HepG2 (cell line): ENCODE data around the gene PRXL2A. TPM values are rescaled to one million over a fixed set of nuclear protein-coding genes. Genes with fewer than 3 reads are reported as not detected.
A peak's percentile ranks its signal among the peaks of the same experiment; 100 is the strongest.

Experiments used
- ATF7-NPFF ChIP-seq: sonication (generic); formaldehyde crosslinking; IDR thresholded peaks from 2 replicates; pipeline ENCODE4 v1.8.1; 2023; ENCODE audit warnings: mild to moderate bottlenecking, low read depth, missing genetic modification reagents, moderate library complexity
- CTCF ChIP-seq: sonication (generic); formaldehyde crosslinking; IDR thresholded peaks from 2 replicates; pipeline ENCODE4 v1.5.0; 2020; ENCODE audit warnings: mild to moderate bottlenecking, missing genetic modification reagents, moderate library complexity
- GZF1 ChIP-seq: sonication (generic); formaldehyde crosslinking; IDR thresholded peaks from 2 replicates; pipeline ENCODE4 v1.5.1; 2020; ENCODE audit warnings: mild to moderate bottlenecking, missing genetic modification reagents
- HNF1B ChIP-seq: sonication (generic); formaldehyde crosslinking; IDR thresholded peaks from 2 replicates; pipeline ENCODE4 v1.5.1; 2020; ENCODE audit warnings: mild to moderate bottlenecking, moderate library complexity, missing genetic modification reagents
- MLLT10 ChIP-seq: sonication (generic); formaldehyde crosslinking; IDR thresholded peaks from 2 replicates; pipeline ENCODE4 v1.4.0; 2020; ENCODE audit warnings: missing genetic modification reagents
- POLR2G ChIP-seq: fragments of 200-400 bp; formaldehyde crosslinking; IDR thresholded peaks from 2 replicates; pipeline ENCODE4 v1.6.1; 2018; ENCODE audit warnings: mild to moderate bottlenecking, low read depth, low read length, moderate library complexity
- RBFOX2 ChIP-seq: fragments of 200-400 bp; formaldehyde crosslinking; IDR thresholded peaks from 2 replicates; pipeline ENCODE4 v1.6.1; 2017; ENCODE audit warnings: low read depth, mild to moderate bottlenecking, low read length
- SKI ChIP-seq: fragments of 450-650 bp; IDR thresholded peaks from one replicate; pipeline ENCODE4 v1.6.1; 2018; ENCODE audit warnings: mild to moderate bottlenecking; ENCODE audit not compliant: partially characterized antibody
- SNAPC2 ChIP-seq: sonication (generic); formaldehyde crosslinking; IDR thresholded peaks from 2 replicates; pipeline ENCODE4 v1.8.1; 2022; ENCODE audit warnings: mild to moderate bottlenecking, missing genetic modification reagents
- SRSF4 ChIP-seq: fragments of 200-400 bp; formaldehyde crosslinking; IDR thresholded peaks from one replicate; pipeline ENCODE4 v1.6.1; 2018; ENCODE audit warnings: mild to moderate bottlenecking, low read depth, low read length, moderate library complexity; ENCODE audit not compliant: poor library complexity, severe bottlenecking
- TBL1XR1 ChIP-seq: fragments of 150-350 bp; IDR thresholded peaks from 2 replicates; pipeline ENCODE4 v1.6.1; 2014; ENCODE audit warnings: borderline replicate concordance, low read length; ENCODE audit not compliant: partially characterized antibody
- TCF7 ChIP-seq: sonication (generic); IDR thresholded peaks from 2 replicates; pipeline ENCODE4 v1.6.1; 2016; ENCODE audit warnings: antibody characterized with exemption, low read depth
- TCF7L2 ChIP-seq: IDR thresholded peaks from 2 replicates; pipeline ENCODE4 v1.6.1; 2011; ENCODE audit warnings: mild to moderate bottlenecking, low read depth, low read length, moderate library complexity
- ZBTB14 ChIP-seq: sonication (generic); formaldehyde crosslinking; IDR thresholded peaks from 2 replicates; pipeline ENCODE4 v1.4.0; 2020; ENCODE audit warnings: missing genetic modification reagents
- ZBTB26 ChIP-seq: IDR thresholded peaks from 2 replicates; pipeline ENCODE4 v1.6.1; 2016; ENCODE audit warnings: missing compliant biosample characterization, missing genetic modification reagents, borderline replicate concordance
- ZFY ChIP-seq: sonication (generic); formaldehyde crosslinking; IDR thresholded peaks from 2 replicates; pipeline ENCODE4 v1.4.0; 2020; ENCODE audit warnings: missing genetic modification reagents
- ZNF12 ChIP-seq: sonication (generic); formaldehyde crosslinking; IDR thresholded peaks from 2 replicates; pipeline ENCODE4 v1.5.0; 2020; ENCODE audit warnings: missing genetic modification reagents
- ZNF17 ChIP-seq: sonication (generic); formaldehyde crosslinking; IDR thresholded peaks from 2 replicates; pipeline ENCODE4 v1.5.0; 2020; ENCODE audit warnings: mild to moderate bottlenecking, missing genetic modification reagents
- ZNF205 ChIP-seq: IDR thresholded peaks from 2 replicates; pipeline ENCODE4 v1.6.1; 2018; ENCODE audit warnings: missing biosample characterization, missing genetic modification reagents
- ZNF639 ChIP-seq: conservative IDR thresholded peaks from 2 replicates; pipeline ENCODE4 v1.6.1; 2018; ENCODE audit warnings: missing genetic modification reagents
- ZNF737 ChIP-seq: sonication (generic); formaldehyde crosslinking; IDR thresholded peaks from 2 replicates; pipeline ENCODE4 v1.5.0; 2020; ENCODE audit warnings: missing genetic modification reagents, mild to moderate bottlenecking, borderline replicate concordance
- ZNF883 ChIP-seq: sonication (generic); formaldehyde crosslinking; IDR thresholded peaks from 2 replicates; pipeline ENCODE4 v1.5.1; 2020; ENCODE audit warnings: mild to moderate bottlenecking, missing genetic modification reagents; ENCODE audit errors: not compliant biosample characterization
- polyA plus RNA-seq, 8 experiments: library from polyadenylated mRNA; depleted of rRNA in 3 of 8; stranded (reverse) in 7 of 8; unstranded in 1 of 8; fragments of >200 nt; fragmentation: Illumina TruSeq in 4 of 8; extraction: Trizol in 4 of 8; gene quantifications; 2 replicates each; pipeline versions ENCODE4 v1.2.1 to v1.2.3, GENCODE V29; 2011 to 2016; ENCODE audit warnings: low read depth in 4 of 8, missing spikeins in 1 of 8, mixed read lengths in 1 of 8; ENCODE audit not compliant: insufficient read depth in 1 of 8
- total RNA-seq, 5 experiments: library from RNA; depleted of rRNA; stranded (reverse); fragments of >200 nt; fragmentation: Illumina TruSeq; extraction: Trizol; gene quantifications; 2 replicates each; pipeline ENCODE4 v1.2.3, GENCODE V29; 2016; ENCODE audit warnings: low read depth in 1 of 5

PRXL2A gene
- total and polyA plus RNA-seq, 2 of the 13 experiments (the other 11 are each of a cell fraction or from before 2014, with no cell fraction given) = 43.9 to 79.9 TPM

- TF ChIP-seq MLLT10 (CRISPR knock-in tag) = no peak
- 0 out of 2 replicates have a peak, but pooled peaks have one; percentile 53 for TF ChIP-seq HNF1B
- TF ChIP-seq ZNF737 = no peak
- TF ChIP-seq ZNF639 (CRISPR knock-in tag) = peak; percentile 86
- peak; percentile 52; the same call in 1 of the 2 replicates for TF ChIP-seq GZF1 (CRISPR knock-in tag)
- TF ChIP-seq ZNF12 = no peak
- no peak for TF ChIP-seq SKI
- TF ChIP-seq POLR2G = peak; percentile 94
- no peak for TF ChIP-seq SRSF4
- TF ChIP-seq ZBTB26 (CRISPR knock-in tag) = no peak
- no peak for TF ChIP-seq ZNF17 (CRISPR knock-in tag)
- no peak for TF ChIP-seq TBL1XR1
- no peak for TF ChIP-seq ZNF883 (CRISPR knock-in tag)
- peak; percentile 90 for TF ChIP-seq RBFOX2
- peak; percentile 68 for TF ChIP-seq SNAPC2 (CRISPR knock-in tag)
- peak; percentile 61 for TF ChIP-seq ATF7-NPFF (CRISPR knock-in tag)
- TF ChIP-seq ZFY (CRISPR knock-in tag) = peak; percentile 83
- TF ChIP-seq ZBTB14 (CRISPR knock-in tag) = peak; percentile 70
- no peak for TF ChIP-seq ZNF205
- peak; percentile 15; the same call in 1 of the 2 replicates for TF ChIP-seq CTCF (CRISPR knock-in tag)
- no peak for TF ChIP-seq TCF7
- TF ChIP-seq TCF7L2 = no peak
These were observed at the start of gene PRXL2A (continued) for GRCh38 chr10:80408242-80409101.
